GM21528 (cell line): ENCODE measurements around the gene E2F7.

ENCODE experiments used
- ATAC-seq: cut with Tn5 transposase; IDR thresholded peaks from one replicate; pipeline ENCODE4 v1.9.1; 2021; ENCODE audit warnings: mild to moderate bottlenecking, moderate library complexity; ENCODE audit not compliant: unreplicated experiment, low FRiP score

Gene E2F7

DNA sequence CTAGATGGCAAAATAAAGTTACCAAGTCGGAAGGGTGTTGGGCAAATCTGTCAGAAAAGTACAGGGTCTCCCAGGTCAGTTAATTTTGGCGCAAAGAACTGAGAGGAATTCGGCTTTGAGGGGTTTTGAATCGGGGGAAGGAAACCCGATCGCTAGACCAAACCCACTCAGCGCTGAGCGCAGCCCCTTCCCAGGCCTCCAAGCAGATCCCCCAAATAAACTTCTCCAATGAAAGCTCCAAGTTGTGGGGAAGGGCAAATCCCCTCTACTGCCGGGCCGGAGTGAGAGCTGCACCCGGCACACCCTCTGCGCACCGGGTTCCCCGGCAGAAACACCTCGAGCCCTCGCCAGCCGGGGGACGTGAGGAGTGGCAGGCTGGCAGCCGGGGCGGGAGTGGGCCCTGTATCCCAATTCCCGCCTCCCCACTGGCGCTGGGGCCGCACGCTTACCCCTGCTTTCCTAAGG lies 441 bp downstream of the E2F7 start:
- ATAC-seq: peak; percentile 7

DNA sequence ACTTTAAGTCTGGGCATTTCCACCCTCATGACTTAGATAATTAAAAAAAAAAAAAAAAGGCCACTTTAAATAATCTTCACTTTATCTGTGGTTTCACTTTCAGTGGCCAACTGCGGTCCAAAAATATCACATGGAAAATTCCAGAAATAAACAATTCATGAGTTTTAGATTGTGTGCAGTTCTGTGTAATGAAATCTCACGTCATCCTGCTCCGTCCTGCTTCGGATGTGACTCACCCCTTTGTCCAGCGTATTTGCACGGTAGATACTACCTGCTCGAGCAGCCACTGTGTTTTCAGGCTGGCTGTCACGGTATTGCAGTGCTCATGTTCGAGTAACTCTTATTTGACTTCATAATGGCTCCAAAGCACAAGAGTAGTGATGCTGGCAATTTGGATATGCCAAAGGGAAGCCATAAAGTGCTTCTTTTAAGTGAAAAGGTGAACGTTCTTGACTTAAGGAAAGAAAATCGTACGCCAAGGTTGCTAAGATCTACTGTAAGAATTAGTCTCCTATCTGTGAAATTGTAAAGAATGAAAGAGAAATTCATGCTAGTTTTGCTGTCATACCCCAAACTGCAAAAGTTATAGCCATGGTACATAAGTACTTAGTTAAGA lies 2.4 kb downstream of the E2F7 start:
- ATAC-seq: peak; percentile 28

DNA sequence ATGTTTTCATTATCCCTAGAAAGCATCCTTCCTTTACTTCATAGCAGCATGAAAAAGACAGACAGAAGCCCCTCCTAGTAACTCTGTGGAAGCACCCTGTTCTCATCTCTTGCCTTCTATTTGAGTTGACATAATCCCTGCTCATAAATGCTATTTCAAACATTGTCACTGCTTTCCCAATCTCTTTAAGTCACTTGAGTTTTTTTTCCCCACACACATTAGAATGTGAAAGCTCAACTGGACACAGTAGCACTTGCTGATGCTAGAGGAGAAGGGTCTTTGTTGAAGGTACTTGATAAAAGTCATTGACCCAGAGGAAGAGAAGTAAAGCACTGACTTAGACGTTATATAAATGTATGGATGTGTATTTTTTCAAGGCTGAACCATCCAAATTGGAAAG lies 3.0 kb downstream of the E2F7 start:
- ATAC-seq: no peak

DNA sequence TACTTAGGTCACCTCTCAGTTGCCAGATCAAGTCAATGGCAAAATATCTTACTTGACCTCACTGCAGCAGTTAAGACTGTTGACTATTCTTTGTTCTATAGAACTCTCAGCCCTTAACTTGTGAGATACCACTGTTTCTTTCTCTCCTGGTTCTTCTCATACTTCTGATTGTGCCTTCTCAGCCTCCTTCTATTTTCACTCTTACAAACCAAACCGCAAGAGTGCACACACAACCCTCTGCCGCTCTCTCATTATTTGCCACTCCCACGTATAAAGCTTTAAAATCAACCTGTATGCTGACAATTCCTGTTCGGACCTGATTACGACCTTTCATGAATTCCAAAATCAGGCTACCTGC lies 4.5 kb downstream of the E2F7 start:
- ATAC-seq: peak; percentile 40

DNA sequence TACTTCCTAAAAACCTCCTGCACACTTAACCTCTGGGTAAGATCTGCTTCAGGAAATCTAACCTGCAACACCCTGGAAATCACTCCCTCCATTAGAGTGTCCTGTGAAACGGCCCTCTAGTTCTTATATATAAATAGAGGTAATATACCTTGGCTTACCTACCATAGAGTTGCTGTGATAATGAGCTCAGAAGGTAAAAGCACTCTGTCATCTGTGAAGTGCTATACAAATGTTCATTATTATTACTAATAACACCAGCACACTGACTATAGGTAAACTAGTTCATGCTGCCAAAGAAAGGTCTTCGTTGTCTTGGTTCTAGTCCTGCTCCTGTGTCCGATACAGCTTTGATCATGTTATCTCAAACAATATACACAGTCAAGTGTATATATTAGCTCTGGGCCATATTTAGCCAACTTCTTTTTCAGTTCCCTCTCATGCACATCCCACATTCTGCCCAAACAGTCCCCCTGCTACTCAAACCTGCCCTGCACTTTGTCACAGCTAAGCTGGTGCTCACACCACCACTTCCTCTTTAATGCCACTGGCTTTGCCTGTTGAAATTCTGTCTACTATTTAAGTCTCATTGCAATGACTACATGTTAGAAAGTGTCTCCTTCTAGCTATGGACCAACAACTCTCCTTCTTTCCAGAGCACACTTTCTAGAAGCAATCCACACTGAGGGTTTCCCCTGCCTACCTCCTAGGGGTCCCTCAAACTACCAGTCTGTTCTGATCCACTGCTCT lies 5.1 kb downstream of the E2F7 start:
- peak; percentile 77 for ATAC-seq

DNA sequence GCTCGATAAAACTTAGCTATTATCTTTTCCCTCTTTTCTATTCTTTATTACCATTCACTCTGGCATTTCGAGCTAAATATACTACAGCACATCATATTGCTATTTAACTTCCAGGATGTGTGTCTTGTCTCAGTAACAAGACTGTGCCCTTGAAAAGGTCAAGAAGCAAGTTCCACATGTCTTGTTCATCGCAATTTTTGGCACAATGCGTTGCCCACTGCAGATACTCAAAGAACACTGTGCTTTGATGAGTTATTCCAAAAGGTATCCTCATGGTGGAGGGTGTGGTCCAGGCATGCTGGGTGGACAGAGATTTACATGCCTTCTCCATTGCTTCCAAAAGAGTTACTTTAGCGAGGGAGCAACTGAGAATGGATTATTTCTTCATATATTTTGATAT lies 6.6 kb downstream of the E2F7 start:
- no peak for ATAC-seq

DNA sequence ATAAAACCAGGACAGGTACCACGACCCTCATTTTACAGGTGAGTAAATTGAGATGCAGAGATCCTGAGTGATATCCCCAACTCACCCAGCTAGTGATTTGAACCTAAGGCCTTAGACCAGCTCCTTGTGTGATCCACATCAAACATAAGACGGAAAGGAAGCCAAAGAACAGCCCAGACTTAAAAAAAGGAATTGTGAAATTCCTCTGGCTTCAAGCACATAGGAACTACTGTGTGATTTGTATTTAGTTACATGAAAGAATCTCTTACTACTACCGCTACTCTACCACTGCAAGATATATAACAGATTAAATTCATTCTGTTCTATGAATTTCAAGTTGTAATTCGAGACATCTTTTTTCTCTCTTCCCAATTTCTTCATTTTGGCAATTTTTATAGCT lies 10.5 kb downstream of the E2F7 start:
- ATAC-seq: no peak

DNA sequence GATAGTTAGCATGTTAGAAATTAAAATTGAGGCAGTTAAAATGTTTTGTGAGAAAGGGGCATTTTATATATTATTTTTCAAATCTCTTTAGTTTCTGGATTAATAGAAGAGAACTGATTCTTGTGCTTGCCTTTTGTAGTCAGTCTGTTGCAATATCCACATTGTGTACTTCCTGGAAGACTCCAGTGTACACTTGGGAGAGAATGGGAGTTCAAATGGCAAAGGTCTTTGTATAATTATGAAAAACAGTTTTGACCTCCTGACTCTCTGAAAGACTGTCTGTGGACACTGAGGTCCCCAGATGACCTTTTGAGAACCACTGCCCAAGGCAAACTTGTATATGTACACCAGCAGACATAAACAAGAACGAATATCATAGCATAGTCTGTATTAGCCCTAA lies 12.1 kb downstream of the E2F7 start:
- no peak for ATAC-seq

DNA sequence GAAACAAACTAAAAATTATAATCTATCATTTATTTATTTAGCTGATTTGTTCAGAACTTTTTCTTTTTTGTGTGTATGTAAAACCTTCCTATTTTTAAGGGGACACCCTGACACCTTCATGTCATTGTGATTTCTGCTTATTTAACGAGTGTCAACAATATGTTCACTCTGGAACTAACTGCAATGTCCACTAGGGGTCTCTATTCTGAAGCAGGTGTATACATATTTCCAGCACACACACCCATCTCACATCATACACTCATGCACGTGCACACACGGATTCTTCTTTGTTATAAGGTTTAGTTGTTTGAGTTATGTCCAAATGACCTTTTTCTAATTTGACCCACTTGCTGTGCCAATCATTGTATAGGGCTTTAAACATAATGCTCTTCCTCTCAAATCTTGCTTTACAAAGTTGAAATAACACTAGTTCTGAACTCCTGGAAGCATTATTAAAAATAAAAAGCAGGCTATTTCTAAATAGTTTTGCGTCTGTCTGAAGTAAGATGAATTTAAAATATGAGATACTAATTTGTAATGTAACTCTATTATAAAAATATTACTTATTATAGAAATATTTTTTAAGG lies 15.5 kb downstream of the E2F7 start:
- peak; percentile 96 for ATAC-seq

DNA sequence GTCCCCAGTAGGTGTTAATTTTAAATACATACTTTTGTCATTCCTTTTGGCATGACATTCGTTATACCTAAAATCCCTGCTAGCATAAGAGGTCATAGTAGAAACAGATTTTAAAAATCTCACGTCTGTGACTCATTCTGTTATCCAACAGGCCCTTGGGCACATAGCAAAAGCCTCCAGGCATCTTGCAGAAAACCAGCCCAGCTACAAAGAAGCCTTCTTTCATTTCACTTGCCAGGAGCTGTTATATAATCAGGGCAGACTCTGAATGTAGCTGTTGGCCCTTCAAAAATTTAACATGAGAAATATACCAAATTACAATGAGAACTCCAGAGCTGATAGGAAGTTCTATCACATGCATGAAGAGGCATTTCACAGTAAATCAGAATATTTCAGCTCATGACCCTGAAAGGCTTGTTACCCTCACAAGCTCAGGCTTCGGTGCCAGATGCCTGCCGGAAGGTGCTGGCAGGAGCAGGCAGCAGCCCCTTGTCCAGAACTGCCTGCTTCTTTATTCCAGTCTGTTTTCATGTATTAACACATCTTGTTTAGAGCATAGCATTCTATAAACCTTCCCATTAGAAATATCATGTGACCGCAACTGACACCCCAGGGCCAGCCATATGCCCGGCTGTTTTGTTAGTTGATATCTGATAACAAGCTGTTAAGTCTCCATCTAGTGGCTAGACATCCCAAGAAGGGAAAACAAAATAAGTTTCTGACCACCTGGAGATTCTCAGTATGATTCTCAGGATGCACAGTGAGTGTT lies 17.8 kb downstream of the E2F7 start:
- ATAC-seq: no peak

DNA sequence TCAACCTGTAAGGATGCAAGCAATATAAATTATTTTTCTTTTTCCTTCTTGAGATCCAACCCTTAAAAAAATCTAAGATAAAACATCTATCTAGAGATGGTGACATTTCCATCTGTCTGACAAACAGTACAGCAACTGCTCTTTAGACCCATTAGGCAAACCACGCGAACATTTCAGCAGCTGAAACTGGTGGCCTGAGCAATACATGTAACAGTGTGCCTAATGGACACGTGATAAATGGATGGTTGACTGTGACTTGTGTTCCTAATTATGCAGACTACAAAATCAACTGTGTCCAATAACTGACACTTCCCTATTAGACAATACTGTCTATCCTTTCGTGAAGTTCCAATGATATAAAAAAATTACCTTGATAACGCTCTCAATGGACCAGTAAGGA lies 18.9 kb downstream of the E2F7 start:
- no peak for ATAC-seq

DNA sequence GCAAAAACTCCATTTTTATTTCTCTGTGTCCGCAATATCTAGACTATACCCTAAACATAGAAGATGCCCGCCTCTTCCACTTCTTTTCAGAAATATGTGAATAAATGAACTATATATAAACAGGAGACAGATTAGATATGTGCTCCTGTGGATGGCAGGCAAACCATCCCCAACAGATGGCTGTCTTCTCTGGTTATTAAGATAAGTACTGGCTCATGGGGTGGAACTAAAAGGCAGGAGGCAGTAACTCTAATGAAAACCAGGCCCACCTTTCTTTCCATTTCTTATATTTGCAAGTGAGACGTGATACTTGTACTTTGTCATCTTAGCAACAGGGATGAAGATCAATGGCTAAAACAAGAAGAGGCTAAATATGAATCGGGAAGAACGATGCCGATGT lies 20.2 kb downstream of the E2F7 start:
- ATAC-seq: no peak

DNA sequence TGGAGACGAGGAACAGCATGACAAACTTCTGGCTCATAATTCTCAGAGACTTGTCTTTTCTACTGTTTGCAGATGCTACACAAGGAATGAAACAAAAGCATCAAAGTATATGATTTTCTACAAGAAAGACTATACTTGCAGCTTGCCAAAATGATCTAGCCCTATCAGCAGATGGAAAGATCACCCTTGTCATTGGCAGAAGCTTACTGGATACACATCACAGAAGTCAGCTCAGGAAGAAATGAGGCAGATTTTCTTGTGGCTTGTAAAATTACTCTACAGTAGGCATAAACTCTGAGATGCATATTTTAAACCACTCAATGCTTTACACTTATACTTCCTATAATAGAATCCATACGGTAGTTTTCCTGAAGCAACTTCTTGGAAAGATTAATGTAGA lies 20.6 kb downstream of the E2F7 start:
- no peak for ATAC-seq

DNA sequence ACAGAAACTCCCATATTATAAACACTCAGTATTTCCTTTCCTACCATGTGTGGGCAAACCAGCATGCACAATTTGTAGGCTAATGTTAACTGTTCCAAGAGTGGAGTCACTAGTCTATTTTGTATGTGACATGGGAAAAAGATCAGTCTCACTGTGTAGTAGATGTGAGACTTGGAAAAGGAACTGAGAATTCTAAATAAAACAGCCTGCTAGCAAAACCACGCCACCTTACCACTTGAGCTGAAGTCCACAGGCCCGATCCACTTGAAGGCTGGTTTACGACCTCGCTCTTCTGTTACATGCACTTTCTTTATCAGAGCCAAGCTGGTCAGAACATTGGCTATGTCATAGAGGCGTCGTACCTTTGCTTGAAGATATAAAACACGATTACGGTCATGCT lies 22.5 kb downstream of the E2F7 start:
- no peak for ATAC-seq

DNA sequence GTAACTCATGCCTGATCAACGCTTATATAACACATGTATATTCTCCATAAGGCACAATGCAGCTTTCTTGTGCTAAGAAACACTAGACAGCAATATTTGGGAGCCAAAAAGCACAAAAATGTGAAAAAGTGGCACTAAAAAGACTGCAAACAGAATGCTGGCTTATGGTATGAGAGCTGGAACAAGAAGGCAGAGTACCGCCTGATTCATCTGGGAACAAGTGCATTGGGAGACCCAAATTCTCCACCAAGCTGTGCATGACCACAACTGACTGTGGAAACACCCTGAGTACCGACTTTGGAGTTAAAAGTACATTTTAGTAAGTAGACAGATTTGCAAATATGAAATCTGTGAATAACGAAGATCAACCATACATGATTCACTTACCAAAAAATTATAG lies 25.1 kb downstream of the E2F7 start:
- no peak for ATAC-seq

DNA sequence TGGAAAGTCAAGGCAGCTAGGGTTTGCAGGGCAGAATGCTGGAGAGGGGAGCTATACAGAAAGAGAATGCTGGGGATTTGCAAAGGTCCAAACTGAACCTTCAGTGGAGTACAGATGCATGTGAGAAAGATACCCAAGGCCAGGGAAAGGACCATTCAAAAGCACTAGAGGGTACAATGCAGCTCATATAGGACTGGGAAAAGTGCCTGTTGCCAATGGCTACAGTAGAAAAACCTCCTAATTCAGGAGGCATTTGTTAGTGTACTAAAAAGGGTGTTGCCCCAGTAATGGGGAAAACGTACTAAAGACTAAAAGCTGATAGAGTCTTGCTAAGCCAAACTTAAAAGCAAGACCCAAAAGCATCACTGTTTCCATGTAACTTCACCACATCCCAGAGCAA lies 30.1 kb downstream of the E2F7 start:
- ATAC-seq: no peak

DNA sequence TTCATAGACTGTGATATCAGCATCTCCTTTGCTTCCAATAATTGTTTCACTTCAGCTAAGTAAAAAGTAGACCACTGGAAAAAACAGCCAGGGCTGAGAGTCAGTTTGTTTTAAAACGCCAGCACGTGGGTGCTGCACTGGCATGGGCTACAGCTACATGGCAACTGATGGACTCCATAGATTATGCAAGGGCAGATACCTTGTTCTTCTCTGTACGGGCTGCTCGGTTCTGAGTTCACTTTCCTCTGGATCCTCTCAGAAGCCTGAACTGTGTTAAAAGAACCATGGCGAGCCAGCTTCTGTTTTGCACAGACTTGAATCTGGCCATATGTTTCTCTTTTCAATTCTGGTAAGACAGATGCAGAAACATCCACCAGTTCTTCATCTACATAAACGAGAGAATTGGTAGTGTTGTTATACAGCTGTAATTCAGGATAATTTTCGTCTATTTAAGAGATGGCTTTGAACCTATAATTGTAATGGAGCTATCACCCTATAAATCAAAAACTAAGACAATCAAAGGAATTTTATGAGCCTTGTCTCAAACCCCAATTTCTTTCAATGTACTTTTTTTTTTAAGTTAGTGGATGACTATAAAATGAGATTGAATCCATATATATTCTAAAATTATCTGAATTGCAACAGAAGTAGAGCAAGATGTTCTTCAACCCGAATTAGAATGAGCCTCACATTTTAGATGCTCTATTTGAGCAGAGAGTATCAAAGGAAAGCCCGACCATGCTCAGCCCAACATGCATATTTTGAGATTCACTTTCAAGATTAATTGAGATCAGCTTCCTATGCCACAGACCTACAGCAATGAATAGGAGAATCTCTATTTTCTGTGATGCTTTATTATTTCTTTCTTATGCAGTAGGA lies 31.5 kb downstream of the E2F7 start:
- no peak for ATAC-seq

DNA sequence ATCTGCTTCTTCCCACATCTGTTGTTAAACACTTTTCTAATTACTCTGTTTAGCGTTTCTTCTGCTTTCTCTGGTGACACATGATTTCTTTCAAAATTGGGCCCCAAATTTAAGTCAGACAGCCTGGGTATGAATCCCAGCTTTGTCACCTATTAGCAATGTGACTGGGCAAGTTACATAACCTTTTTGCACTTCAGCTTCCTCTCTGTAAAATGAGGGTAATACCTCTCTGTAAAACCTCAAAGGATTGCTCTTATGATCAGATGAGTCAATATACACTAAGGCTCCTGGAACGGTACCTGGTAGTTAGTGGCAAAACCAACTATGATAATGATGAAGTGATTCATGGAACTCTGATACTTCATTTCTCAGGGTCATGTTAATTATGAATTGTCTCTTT lies 33.0 kb downstream of the E2F7 start:
- no peak for ATAC-seq

DNA sequence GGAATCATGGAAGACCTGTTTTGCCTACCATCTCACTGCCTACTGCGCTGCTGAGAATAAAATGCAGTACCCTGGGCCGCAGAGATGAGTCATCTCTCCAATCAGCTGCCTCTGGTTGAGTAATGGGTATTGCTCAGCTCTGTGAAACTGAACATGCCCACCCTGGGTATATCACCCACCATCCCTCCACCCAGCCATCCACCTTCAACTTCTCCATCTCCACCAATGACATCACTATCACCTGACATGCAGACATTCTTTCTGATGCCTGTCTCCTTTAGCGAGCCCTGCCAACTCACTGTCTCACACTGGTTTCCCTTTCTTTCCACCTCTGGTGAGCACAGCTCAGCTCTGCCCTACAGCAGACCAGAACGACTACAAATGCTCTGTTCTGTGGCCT lies 33.6 kb downstream of the E2F7 start:
- ATAC-seq: no peak

DNA sequence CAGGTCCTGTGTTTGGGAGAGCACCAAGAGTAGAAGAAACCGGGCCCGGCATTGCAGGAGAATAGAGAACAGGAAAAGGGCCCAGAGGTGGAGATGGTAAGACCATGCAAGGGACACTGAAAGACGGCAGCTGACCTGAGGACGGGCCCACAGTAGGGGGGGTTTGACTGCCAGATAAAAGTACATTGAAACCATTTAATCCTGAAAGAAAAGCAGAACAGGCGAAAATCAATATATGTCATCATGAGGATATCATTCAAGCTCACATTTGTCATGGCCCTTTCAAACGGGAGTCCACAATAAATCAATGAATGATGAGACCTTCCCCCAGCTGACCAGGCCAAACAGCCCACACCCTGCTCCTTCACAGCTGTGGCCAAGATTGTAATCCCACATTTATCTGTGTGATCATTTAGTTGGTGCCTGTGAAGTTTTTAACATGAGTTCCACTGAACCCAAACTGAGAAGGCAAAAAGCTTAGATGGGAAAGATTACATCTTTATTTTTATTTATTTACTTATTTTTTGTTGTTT lies 39.5 kb downstream of the E2F7 start:
- no peak for ATAC-seq
